Chondrocyte (in vitro differentiated cells): ENCODE measurements around the gene PRRT3. TPM values are rescaled to one million over a fixed set of nuclear protein-coding genes. Genes with fewer than 3 reads are reported as not detected.

Source experiments
- DNase-seq: peaks from one replicate; pipeline ENCODE4 v3.0.0; 2021; ENCODE audit warnings: mixed read lengths, low spot score
- H3K27ac Mint-ChIP-seq: one replicate; pipeline ENCODE4 v1.8.0; 2021; ENCODE audit warnings: mild to moderate bottlenecking, moderate library complexity, mixed read lengths; ENCODE audit not compliant: unreplicated experiment
- H3K27me3 Mint-ChIP-seq: 2 replicates; pipeline ENCODE4 v1.8.0; 2021; ENCODE audit warnings: low read depth, mixed read lengths
- H3K36me3 Mint-ChIP-seq: 2 replicates; pipeline ENCODE4 v1.8.0; 2021; ENCODE audit warnings: low read depth, mixed read lengths
- H3K4me1 Mint-ChIP-seq: 2 replicates; pipeline ENCODE4 v1.8.0; 2021; ENCODE audit warnings: low read depth, mild to moderate bottlenecking, mixed read lengths
- H3K4me3 Mint-ChIP-seq: one replicate; pipeline ENCODE4 v1.8.0; 2021; ENCODE audit warnings: mild to moderate bottlenecking, moderate library complexity, mixed read lengths; ENCODE audit not compliant: unreplicated experiment
- H3K9me3 Mint-ChIP-seq: 2 replicates; pipeline ENCODE4 v1.8.0; 2021; ENCODE audit warnings: low read depth, mixed read lengths
- CTCF ChIP-seq: fragments of 200-600 bp; sonication (generic); IDR thresholded peaks from 2 replicates; pipeline ENCODE4 v1.5.0; 2021; ENCODE audit warnings: antibody characterized with exemption, mild to moderate bottlenecking, moderate library complexity
- total RNA-seq: library from RNA; stranded (reverse); gene quantifications from 3 replicates; pipeline ENCODE4 v1.2.1, GENCODE V29; 2021

The PRRT3 gene
- total RNA-seq, 1 donor from 2014 or later: 3.9 TPM

- no peak for DNase-seq
- Mint-ChIP-seq H3K4me3 (peak overlapping the region; percentile 76), H3K9me3 (no peaks in the 10 kb centered on the region), H3K27me3 (no peaks in the 10 kb centered on the region), H3K27ac (peak overlapping the region; percentile 85), H3K4me1 (peaks cover 45% of the 10 kb centered on the region), H3K36me3 (no peaks in the 10 kb centered on the region)
- TF ChIP-seq CTCF: peak; percentile 77
These were observed 36.7 kb downstream of the PRRT3 start for GRCh38 chr3:9915254-9916141.

GRCh38 chr3:9914559-9915253 lies 37.5 kb downstream of the PRRT3 start:
- H3K9me3 Mint-ChIP-seq: no peaks in the 10 kb centered on the region
- no peaks in the 10 kb centered on the region for H3K36me3 Mint-ChIP-seq
- DNase-seq: no peak
- peaks cover 45% of the 10 kb centered on the region for H3K4me1 Mint-ChIP-seq
- H3K27ac Mint-ChIP-seq: no peak overlapping the region
- peak overlapping the region; percentile 19 for H3K4me3 Mint-ChIP-seq
- no peaks in the 10 kb centered on the region for H3K27me3 Mint-ChIP-seq
- TF ChIP-seq CTCF: no peak

- Mint-ChIP-seq H3K27me3 (no peaks in the 10 kb centered on the region), H3K4me1 (peaks cover 45% of the 10 kb centered on the region), H3K36me3 (no peaks in the 10 kb centered on the region), H3K9me3 (no peaks in the 10 kb centered on the region), H3K27ac (peak overlapping the region; percentile 60), H3K4me3 (no peak overlapping the region)
- DNase-seq: no peak
- TF ChIP-seq CTCF: no peak
These were observed 38.2 kb downstream of the PRRT3 start for GRCh38 chr3:9914011-9914410.

- no peak for TF ChIP-seq CTCF
- no peak for DNase-seq
- H3K36me3 Mint-ChIP-seq: no peaks in the 10 kb centered on the region
- H3K4me3 Mint-ChIP-seq: no peak overlapping the region
- H3K27me3 Mint-ChIP-seq: no peaks in the 10 kb centered on the region
- H3K27ac Mint-ChIP-seq: peak overlapping the region; percentile 60
- peaks cover 45% of the 10 kb centered on the region for H3K4me1 Mint-ChIP-seq
- no peaks in the 10 kb centered on the region for H3K9me3 Mint-ChIP-seq
These were observed 38.6 kb downstream of the PRRT3 start for GRCh38 chr3:9913601-9914000.

GRCh38 chr3:9912294-9912935 lies 39.8 kb downstream of the PRRT3 start:
- Mint-ChIP-seq H3K27ac (no peak overlapping the region), H3K36me3 (no peaks in the 10 kb centered on the region), H3K27me3 (no peaks in the 10 kb centered on the region), H3K9me3 (no peaks in the 10 kb centered on the region), H3K4me1 (peaks cover 39% of the 10 kb centered on the region), H3K4me3 (no peak overlapping the region)
- no peak for TF ChIP-seq CTCF
- DNase-seq: no peak
